ENCODE measurements around the gene ACTG2. TPM values are rescaled to one million over a fixed set of nuclear protein-coding genes. Genes with fewer than 3 reads are reported as not detected.
A peak's percentile ranks its signal among the peaks of the same experiment; 100 is the strongest.

ACTG2 gene
- total and polyA plus RNA-seq, 12 donors, result 0.52 to 94.0 (median 2.9) TPM

- Histone ChIP-seq H3K9me3 (replicated peaks in 1 of 3) (no peaks in the 10 kb centered on the region), H3K4me1 (replicated peaks in 1 of 2) (no peaks in the 10 kb centered on the region), H3K27me3 (no peaks in the 10 kb centered on the region), H3K36me3 (replicated peaks in 1 of 2) (peaks cover 0 to 82% of the 10 kb centered on the region in 2 donors), H3K4me3 (no peak overlapping the region), H3K27ac (no peak overlapping the region)
- DNase-seq, result no peak
- no peak for TF ChIP-seq CTCF (IDR thresholded peaks at IDR 0.05)
- TF ChIP-seq POLR2A (IDR thresholded peaks at IDR 0.05), result no peak
- intact Hi-C loops (cut with DNase I), result no loop called here
Measured at GRCh38 chr2:73852020-73852419, 40.8 kb upstream of the ACTG2 start.

- Histone ChIP-seq H3K27ac (no peak overlapping the region), H3K36me3 (replicated peaks in 1 of 2) (peaks cover 0 to 59% of the 10 kb centered on the region in 2 donors), H3K4me3 (no peak overlapping the region), H3K4me1 (replicated peaks in 1 of 2) (no peaks in the 10 kb centered on the region), H3K27me3 (no peaks in the 10 kb centered on the region), H3K9me3 (replicated peaks in 1 of 3) (no peaks in the 10 kb centered on the region)
- intact Hi-C loops (cut with DNase I), result no loop called here
- 90 to 100% (median 92%) methylated on average over 2 of the region's 2 CpGs for WGBS, 4 donors
- TF ChIP-seq POLR2A (IDR thresholded peaks at IDR 0.05) (no peak), CTCF (IDR thresholded peaks at IDR 0.05) (no peak)
- no peak for DNase-seq
Measured at GRCh38 chr2:73855526-73855925, 37.3 kb upstream of the ACTG2 start.

- H3K4me3 ChIP-seq, result no peak overlapping the region
- H3K36me3 ChIP-seq (replicated peaks in 1 of 2), result peaks cover 0 to 59% of the 10 kb centered on the region in 2 donors
- DNase-seq, result no peak
- intact Hi-C loops (cut with DNase I), result no loop called here
- no peaks in the 10 kb centered on the region for H3K27me3 ChIP-seq
- no peaks in the 10 kb centered on the region for H3K4me1 ChIP-seq (replicated peaks in 1 of 2)
- H3K9me3 ChIP-seq (replicated peaks in 1 of 3), result no peaks in the 10 kb centered on the region
- H3K27ac ChIP-seq, result no peak overlapping the region
- TF ChIP-seq POLR2A (IDR thresholded peaks at IDR 0.05), result no peak
- TF ChIP-seq CTCF (IDR thresholded peaks at IDR 0.05), result no peak
Measured at GRCh38 chr2:73856214-73856613, 36.6 kb upstream of the ACTG2 start.

GRCh38 chr2:73859721-73860586 is 32.9 kb upstream of the ACTG2 start:
- no peak overlapping the region for H3K27ac ChIP-seq
- WGBS, 4 donors, result 89 to 95% (median 91%) methylated on average over 6 of the region's 6 CpGs
- H3K4me3 ChIP-seq, result no peak overlapping the region
- peak in 3 of 7 donors; percentile 9 to 33 (median 29) for DNase-seq
- H3K36me3 ChIP-seq (replicated peaks in 1 of 2), result peaks cover 0 to 74% of the 10 kb centered on the region in 2 donors
- no peaks in the 10 kb centered on the region for H3K4me1 ChIP-seq (replicated peaks in 1 of 2)
- TF ChIP-seq POLR2A (IDR thresholded peaks at IDR 0.05), result no peak
- TF ChIP-seq CTCF (IDR thresholded peaks at IDR 0.05), result no peak
- intact Hi-C loops (cut with DNase I), result no loop called here
- no peaks in the 10 kb centered on the region for H3K27me3 ChIP-seq
- H3K9me3 ChIP-seq (replicated peaks in 1 of 3), result no peaks in the 10 kb centered on the region

All from adrenal gland (tissue), 12 donors.